Measurements from ENCODE around the gene ATG5. TPM values are rescaled to one million over a fixed set of nuclear protein-coding genes. Genes with fewer than 3 reads are reported as not detected.

The ATG5 gene
- total and polyA plus RNA-seq, 9 of the 15 experiments (the other 6 are each of a cell fraction or from before 2014, with no cell fraction given) = 29.0 to 80.0 (median 53.2) TPM

DNA sequence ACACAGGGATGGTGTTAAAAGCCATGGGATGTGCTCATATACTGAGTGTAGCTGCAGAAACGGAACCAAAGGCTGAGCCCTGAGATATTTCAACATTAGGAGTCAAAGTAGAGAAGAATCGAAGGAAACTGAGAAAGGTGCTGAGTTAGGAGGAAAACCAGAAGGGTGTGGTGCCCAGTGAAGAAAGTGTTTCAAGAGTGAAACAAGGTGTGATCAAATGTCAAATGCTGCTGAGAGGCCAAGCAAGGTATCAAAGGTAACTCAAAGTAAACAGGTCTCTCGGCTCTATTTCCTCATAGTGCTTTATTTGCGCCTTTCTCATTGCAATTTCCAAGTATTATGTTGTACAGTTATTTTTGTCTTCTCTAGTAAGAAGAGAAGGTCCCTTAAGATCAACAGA lies 145.4 kb downstream of the ATG5 start:
- DNase-seq (ENCODE audit: extremely low read depth in 1 of 4, low spot score in 3 of 4) (no peak), FAIRE-seq (no peak), ATAC-seq (no peak)
- ChIA-PET CTCF (ENCODE audit: low intra/inter-chr PET ratio) (no interaction called here), POLR2A (no interaction called here)
- in situ Hi-C loops (cut with MboI) (no loop called here), intact Hi-C loops (cut with micrococcal nuclease) (no loop called here)
- Histone ChIP-seq H3K79me2 (ENCODE audit: control insufficient read depth, insufficient read depth, low read length) (no peaks in the 10 kb centered on the region), H3K27ac (ENCODE audit: extremely low read depth, low read depth, low read length) (no peak overlapping the region), H2AFZ (ENCODE audit: low read depth, low read length) (no peak overlapping the region), H3K9me3 (replicated peaks; ENCODE audit: control insufficient read depth, insufficient read depth, low read depth, low read length) (no peaks in the 10 kb centered on the region), H4K20me1 (replicated peaks; ENCODE audit: control insufficient read depth, insufficient read depth, low read length) (no peaks in the 10 kb centered on the region), H3K27me3 (ENCODE audit: control insufficient read depth in 2 of 2, insufficient read depth in 2 of 2, low read length in 2 of 2) (no peaks in the 10 kb centered on the region), H3K4me1 (replicated peaks in 1 of 2; ENCODE audit: control insufficient read depth in 2 of 2, insufficient read depth in 2 of 2, low read length in 2 of 2) (peaks cover 7 to 14% of the 10 kb centered on the region in 2 experiments; a peak in 4 of 5 replicates), H3K4me3 (no peak overlapping the region), H3K9me1 (ENCODE audit: control insufficient read depth, insufficient read depth, low read length) (no peaks in the 10 kb centered on the region), H3K4me2 (ENCODE audit: insufficient read depth, low read length) (no peak overlapping the region), H3K9ac (ENCODE audit: insufficient read depth in 1 of 2, low read depth in 2 of 2, low read length in 2 of 2) (no peak overlapping the region), H3K36me3 (ENCODE audit: control insufficient read depth, insufficient read depth, low read length) (no peaks in the 10 kb centered on the region)
- TF ChIP-seq ZNF507 (tag; conservative IDR thresholded peaks at IDR 0.05) (no peak), KDM5B (IDR thresholded peaks at IDR 0.05; ENCODE audit: insufficient replicate concordance, low read depth, low read length) (no peak), TAF7 (tag; IDR thresholded peaks at IDR 0.05) (no peak), ILF3 (IDR thresholded peaks at IDR 0.05; ENCODE audit: borderline replicate concordance) (no peak)
- no TSS peak for BruUV-seq (replicated peaks)
- 63% methylated on average over 4 of the region's 4 CpGs for WGBS (ENCODE audit: insufficient coverage, low coverage, missing lambda C conversion rate)

DNA sequence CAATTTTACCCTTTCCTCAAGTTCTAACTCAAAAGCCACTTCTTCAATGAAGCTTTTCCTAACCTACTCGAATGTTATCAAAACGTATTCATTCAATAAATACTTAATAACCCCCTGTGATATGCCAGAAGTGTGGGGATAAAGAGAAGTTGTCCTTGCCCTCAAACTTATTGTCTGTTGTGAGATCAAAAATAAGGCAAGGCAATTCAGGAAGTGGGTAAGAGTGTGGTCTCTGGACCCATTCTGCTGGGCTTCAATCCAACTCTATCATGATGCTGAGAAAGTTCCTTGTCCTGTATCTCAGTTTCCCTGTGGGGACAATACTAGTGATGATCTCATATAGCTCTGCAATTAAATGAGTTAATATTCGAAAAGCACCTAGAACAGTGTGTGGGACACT lies 146.7 kb downstream of the ATG5 start:
- Histone ChIP-seq H3K9me1 (ENCODE audit: control insufficient read depth, insufficient read depth, low read length) (no peaks in the 10 kb centered on the region), H3K79me2 (ENCODE audit: control insufficient read depth, insufficient read depth, low read length) (no peaks in the 10 kb centered on the region), H3K9me3 (replicated peaks; ENCODE audit: control insufficient read depth, insufficient read depth, low read depth, low read length) (no peaks in the 10 kb centered on the region), H3K27ac (ENCODE audit: extremely low read depth, low read depth, low read length) (no peak overlapping the region), H4K20me1 (replicated peaks; ENCODE audit: control insufficient read depth, insufficient read depth, low read length) (no peaks in the 10 kb centered on the region), H3K4me1 (replicated peaks in 1 of 2; ENCODE audit: control insufficient read depth in 2 of 2, insufficient read depth in 2 of 2, low read length in 2 of 2) (peaks cover 7 to 14% of the 10 kb centered on the region in 2 experiments; a peak in 4 of 5 replicates), H3K36me3 (ENCODE audit: control insufficient read depth, insufficient read depth, low read length) (no peaks in the 10 kb centered on the region), H2AFZ (ENCODE audit: low read depth, low read length) (no peak overlapping the region), H3K4me2 (ENCODE audit: insufficient read depth, low read length) (no peak overlapping the region), H3K9ac (ENCODE audit: insufficient read depth in 1 of 2, low read depth in 2 of 2, low read length in 2 of 2) (no peak overlapping the region), H3K4me3 (no peak overlapping the region), H3K27me3 (ENCODE audit: control insufficient read depth in 2 of 2, insufficient read depth in 2 of 2, low read length in 2 of 2) (no peaks in the 10 kb centered on the region)
- intact Hi-C loops (cut with micrococcal nuclease) (no loop called here), in situ Hi-C loops (cut with MboI) (no loop called here)
- FAIRE-seq = no peak
- ChIA-PET POLR2A (interaction anchor here (0.9 to 1.5 kb wide), 3 partner anchors 10 to 19 kb away, joined by 3 to 7 read pairs (median 4); no protein-coding TSS in a partner anchor), CTCF (ENCODE audit: low intra/inter-chr PET ratio) (no interaction called here)
- no peak for ATAC-seq
- no peak for DNase-seq (ENCODE audit: extremely low read depth in 1 of 4, low spot score in 3 of 4)
- no TSS peak for BruUV-seq (replicated peaks)
- WGBS (ENCODE audit: insufficient coverage, low coverage, missing lambda C conversion rate) = 34% methylated on average over 3 of the region's 3 CpGs
- TF ChIP-seq, protein P1, sequence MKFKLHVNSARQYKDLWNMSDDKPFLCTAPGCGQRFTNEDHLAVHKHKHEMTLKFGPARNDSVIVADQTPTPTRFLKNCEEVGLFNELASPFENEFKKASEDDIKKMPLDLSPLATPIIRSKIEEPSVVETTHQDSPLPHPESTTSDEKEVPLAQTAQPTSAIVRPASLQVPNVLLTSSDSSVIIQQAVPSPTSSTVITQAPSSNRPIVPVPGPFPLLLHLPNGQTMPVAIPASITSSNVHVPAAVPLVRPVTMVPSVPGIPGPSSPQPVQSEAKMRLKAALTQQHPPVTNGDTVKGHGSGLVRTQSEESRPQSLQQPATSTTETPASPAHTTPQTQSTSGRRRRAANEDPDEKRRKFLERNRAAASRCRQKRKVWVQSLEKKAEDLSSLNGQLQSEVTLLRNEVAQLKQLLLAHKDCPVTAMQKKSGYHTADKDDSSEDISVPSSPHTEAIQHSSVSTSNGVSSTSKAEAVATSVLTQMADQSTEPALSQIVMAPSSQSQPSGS (CRISPR knock-in tag; IDR thresholded peaks at IDR 0.05) = no peak
- no peak for TF ChIP-seq ZNF583 (CRISPR knock-in tag; IDR thresholded peaks at IDR 0.05)
- no peak for TF ChIP-seq STAT5A (IDR thresholded peaks at IDR 0.05; ENCODE audit: borderline replicate concordance, low read length)
- TF ChIP-seq, protein P2, sequence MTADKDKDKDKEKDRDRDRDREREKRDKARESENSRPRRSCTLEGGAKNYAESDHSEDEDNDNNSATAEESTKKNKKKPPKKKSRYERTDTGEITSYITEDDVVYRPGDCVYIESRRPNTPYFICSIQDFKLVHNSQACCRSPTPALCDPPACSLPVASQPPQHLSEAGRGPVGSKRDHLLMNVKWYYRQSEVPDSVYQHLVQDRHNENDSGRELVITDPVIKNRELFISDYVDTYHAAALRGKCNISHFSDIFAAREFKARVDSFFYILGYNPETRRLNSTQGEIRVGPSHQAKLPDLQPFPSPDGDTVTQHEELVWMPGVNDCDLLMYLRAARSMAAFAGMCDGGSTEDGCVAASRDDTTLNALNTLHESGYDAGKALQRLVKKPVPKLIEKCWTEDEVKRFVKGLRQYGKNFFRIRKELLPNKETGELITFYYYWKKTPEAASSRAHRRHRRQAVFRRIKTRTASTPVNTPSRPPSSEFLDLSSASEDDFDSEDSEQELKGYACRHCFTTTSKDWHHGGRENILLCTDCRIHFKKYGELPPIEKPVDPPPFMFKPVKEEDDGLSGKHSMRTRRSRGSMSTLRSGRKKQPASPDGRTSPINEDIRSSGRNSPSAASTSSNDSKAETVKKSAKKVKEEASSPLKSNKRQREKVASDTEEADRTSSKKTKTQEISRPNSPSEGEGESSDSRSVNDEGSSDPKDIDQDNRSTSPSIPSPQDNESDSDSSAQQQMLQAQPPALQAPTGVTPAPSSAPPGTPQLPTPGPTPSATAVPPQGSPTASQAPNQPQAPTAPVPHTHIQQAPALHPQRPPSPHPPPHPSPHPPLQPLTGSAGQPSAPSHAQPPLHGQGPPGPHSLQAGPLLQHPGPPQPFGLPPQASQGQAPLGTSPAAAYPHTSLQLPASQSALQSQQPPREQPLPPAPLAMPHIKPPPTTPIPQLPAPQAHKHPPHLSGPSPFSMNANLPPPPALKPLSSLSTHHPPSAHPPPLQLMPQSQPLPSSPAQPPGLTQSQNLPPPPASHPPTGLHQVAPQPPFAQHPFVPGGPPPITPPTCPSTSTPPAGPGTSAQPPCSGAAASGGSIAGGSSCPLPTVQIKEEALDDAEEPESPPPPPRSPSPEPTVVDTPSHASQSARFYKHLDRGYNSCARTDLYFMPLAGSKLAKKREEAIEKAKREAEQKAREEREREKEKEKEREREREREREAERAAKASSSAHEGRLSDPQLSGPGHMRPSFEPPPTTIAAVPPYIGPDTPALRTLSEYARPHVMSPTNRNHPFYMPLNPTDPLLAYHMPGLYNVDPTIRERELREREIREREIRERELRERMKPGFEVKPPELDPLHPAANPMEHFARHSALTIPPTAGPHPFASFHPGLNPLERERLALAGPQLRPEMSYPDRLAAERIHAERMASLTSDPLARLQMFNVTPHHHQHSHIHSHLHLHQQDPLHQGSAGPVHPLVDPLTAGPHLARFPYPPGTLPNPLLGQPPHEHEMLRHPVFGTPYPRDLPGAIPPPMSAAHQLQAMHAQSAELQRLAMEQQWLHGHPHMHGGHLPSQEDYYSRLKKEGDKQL (CRISPR knock-in tag; IDR thresholded peaks at IDR 0.05; ENCODE audit: borderline replicate concordance) = no peak
- TF ChIP-seq NR3C1 (CRISPR knock-in tag; IDR thresholded peaks at IDR 0.05) = no peak

Measured in K562 (cell line).